H1 (cell line): ENCODE results near the gene NCKAP1. TPM values are rescaled to one million over a fixed set of nuclear protein-coding genes. Genes with fewer than 3 reads are reported as not detected.

Source experiments
- KDM4A ChIP-seq: IDR thresholded peaks from one replicate; pipeline ENCODE4 v1.7.1; 2012; ENCODE audit warnings: low read depth, mild to moderate bottlenecking, moderate library complexity, low read length, inconsistent platforms; ENCODE audit not compliant: severe bottlenecking
- RAD21 ChIP-seq, 2 experiments: IDR thresholded peaks in 1 of 2; conservative IDR thresholded peaks in 1 of 2; 2 replicates each; pipeline ENCODE4 v1.6.1; 2011; ENCODE audit warnings: low read depth in 2 of 2, low read length in 2 of 2, improper control_type of control experiment in 1 of 2, inconsistent platforms in 1 of 2, mild to moderate bottlenecking in 1 of 2, moderate library complexity in 1 of 2
- SIRT6 ChIP-seq: IDR thresholded peaks from one replicate; pipeline ENCODE4 v1.7.1; 2012; ENCODE audit warnings: low read length, inconsistent platforms
- polyA plus RNA-seq, 7 experiments: library from polyadenylated mRNA; depleted of rRNA in 3 of 7; stranded (reverse) in 5 of 7; unstranded in 2 of 7; fragments of >200 nt in 5 of 7; fragments of 200-250 nt in 2 of 7; gene quantifications; 1 replicate in 5 of 7; 2 replicates in 1 of 7; 4 replicates in 1 of 7; pipeline versions ENCODE4 v1.2.1 to v1.2.3, GENCODE V29; 2011 to 2013; ENCODE audit warnings: missing spikeins in 2 of 7, mixed read lengths in 2 of 7
- total RNA-seq: library from RNA; stranded (reverse); fragmentation: NEBNext Ultra II Directional; extraction: Animal tissue kit (Norgen Biotek cat#: 25700); gene quantifications from 2 replicates; pipeline ENCODE4 v1.2.1, GENCODE V29; 2021

NCKAP1 gene
- total and polyA plus RNA-seq, 2 of the 8 experiments (the other 6 are each of a cell fraction or from before 2014, with no cell fraction given): 90.8 to 173 TPM

DNA sequence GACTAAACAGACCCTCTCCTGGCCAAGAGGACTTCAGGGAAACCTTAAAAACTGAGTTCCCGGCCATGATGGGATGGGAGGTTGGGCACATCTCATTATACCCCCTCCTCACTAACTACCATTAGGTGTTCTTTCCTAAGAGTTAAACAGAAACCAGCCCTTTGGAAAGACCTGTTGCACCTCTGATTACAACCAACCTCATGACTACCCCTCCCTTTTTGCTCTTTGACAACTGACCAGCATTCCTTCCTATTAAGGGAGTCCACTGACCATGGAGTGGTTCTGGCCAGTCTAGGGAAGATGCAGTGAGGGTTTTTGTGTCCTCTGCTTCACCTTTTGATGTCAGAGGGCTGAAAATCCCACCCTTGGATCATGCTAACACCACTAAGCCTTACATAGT lies 127.3 kb downstream of the NCKAP1 start (continued):
- no peak for TF ChIP-seq RAD21 (IDR thresholded peaks at IDR 0.05 in 1 of 2, conservative IDR thresholded peaks at IDR 0.05 in 1 of 2; ENCODE audit: low read depth in 2 of 2, low read length in 2 of 2)
- no peak for TF ChIP-seq KDM4A
- no peak for TF ChIP-seq SIRT6
